IMR-90 (cell line): ENCODE measurements around the gene DSN1. TPM values are rescaled to one million over a fixed set of nuclear protein-coding genes. Genes with fewer than 3 reads are reported as not detected.

Experiments
- ATAC-seq: fragments of 200-7000 bp; cut with Tn5 transposase; 2 replicates; pipeline ENCODE4 v1.9.1; 2020; ENCODE audit warnings: low read depth, mild to moderate bottlenecking, moderate library complexity
- BruUV-seq: library from RNA; stranded (reverse); fragments of 400-500 nt; replicated peaks from 2 replicates; lab custom pipeline; 2021; lab: Mats Ljungman, UMichigan
- CTCF ChIA-PET: fragments of 300-600 bp; formaldehyde crosslinking; extraction: SDS; loops from one replicate; lab custom pipeline; 2021; ENCODE audit warnings: antibody characterized with exemption; lab: Yijun Ruan, JAX
- POLR2A ChIA-PET: fragments of 300-600 bp; sonication (Branson Sonifier 250); formaldehyde crosslinking; loops from one replicate; lab custom pipeline; 2022; ENCODE audit warnings: antibody characterized with exemption; ENCODE audit not compliant: unreplicated experiment; lab: Charles Lee
- DNase-seq: peaks from one replicate; pipeline ENCODE4 v3.0.0; 2013
- H2AFZ ChIP-seq: replicated peaks from 2 replicates; pipeline ENCODE3; 2013; ENCODE audit warnings: low read length, mild to moderate bottlenecking; ENCODE audit not compliant: poor library complexity
- H2AK5ac ChIP-seq: 2 replicates; pipeline ENCODE4 v1.6.1; 2013; ENCODE audit warnings: low read depth, low read length, inconsistent platforms
- H2AK9ac ChIP-seq: replicated peaks from 2 replicates; pipeline ENCODE3; 2013; ENCODE audit warnings: mild to moderate bottlenecking, low read depth, low read length, moderate library complexity; ENCODE audit not compliant: poor library complexity
- H2BK120ac ChIP-seq: 2 replicates; pipeline ENCODE4 v1.6.1; 2013; ENCODE audit warnings: low read depth, low read length, inconsistent platforms
- H2BK15ac ChIP-seq: 3 replicates; pipeline ENCODE4 v1.6.1; 2013; ENCODE audit warnings: low read depth, low read length, inconsistent platforms
- H2BK20ac ChIP-seq: 2 replicates; pipeline ENCODE4 v1.6.1; 2013; ENCODE audit warnings: low read depth, mild to moderate bottlenecking, inconsistent platforms, low read length, moderate library complexity
- H2BK5ac ChIP-seq: 2 replicates; pipeline ENCODE4 v1.6.1; 2013; ENCODE audit warnings: mild to moderate bottlenecking, low read depth, low read length, inconsistent platforms; ENCODE audit not compliant: poor library complexity, severe bottlenecking
- H3K14ac ChIP-seq: replicated peaks from 2 replicates; pipeline ENCODE4 v1.6.1; 2013; ENCODE audit warnings: low read depth, low read length, inconsistent platforms
- H3K18ac ChIP-seq: 2 replicates; pipeline ENCODE4 v1.6.1; 2013; ENCODE audit warnings: low read depth, low read length, control low read depth
- H3K23ac ChIP-seq: 2 replicates; pipeline ENCODE4 v1.6.1; 2013; ENCODE audit warnings: low read depth, low read length, inconsistent platforms
- H3K27ac ChIP-seq: 2 replicates; pipeline ENCODE4 v1.5.1; 2013; ENCODE audit warnings: mild to moderate bottlenecking, control low read depth, low read length; ENCODE audit not compliant: insufficient read depth
- H3K27me3 ChIP-seq: 2 replicates; pipeline ENCODE4 v1.6.1; 2013; ENCODE audit warnings: low read length; ENCODE audit not compliant: control insufficient read depth, insufficient read depth
- H3K36me3 ChIP-seq: 2 replicates; pipeline ENCODE4 v1.6.1; 2013; ENCODE audit warnings: low read length, mixed read lengths; ENCODE audit not compliant: control insufficient read depth, insufficient read depth
- H3K4ac ChIP-seq: 2 replicates; pipeline ENCODE4 v1.6.1; 2013; ENCODE audit warnings: low read depth, low read length, inconsistent platforms
- H3K4me1 ChIP-seq: 2 replicates; pipeline ENCODE4 v1.6.1; 2013; ENCODE audit warnings: low read length, mixed read lengths; ENCODE audit not compliant: control insufficient read depth, insufficient read depth
- H3K4me2 ChIP-seq: 2 replicates; pipeline ENCODE4 v1.6.1; 2013; ENCODE audit warnings: low read depth, mild to moderate bottlenecking, control low read depth, low read length, moderate library complexity
- H3K4me3 ChIP-seq: 2 replicates; pipeline ENCODE4 v1.5.1; 2013; ENCODE audit warnings: low read depth, mild to moderate bottlenecking, control low read depth, low read length, moderate library complexity; ENCODE audit not compliant: insufficient read depth
- H3K56ac ChIP-seq: 2 replicates; pipeline ENCODE4 v1.6.1; 2013; ENCODE audit warnings: low read length, inconsistent platforms; ENCODE audit not compliant: insufficient read depth; ENCODE audit errors: extremely low read depth
- H3K79me1 ChIP-seq, 2 experiments: 2 replicates each; pipeline ENCODE4 v1.6.1; 2013; ENCODE audit warnings: low read length in 2 of 2, inconsistent platforms in 1 of 2, low read depth in 1 of 2
- H3K9ac ChIP-seq: 2 replicates; pipeline ENCODE4 v1.6.1; 2013; ENCODE audit warnings: low read depth, low read length, control low read depth
- H3K9me1 ChIP-seq: 2 replicates; pipeline ENCODE4 v1.6.1; 2013; ENCODE audit warnings: low read length, inconsistent platforms; ENCODE audit not compliant: insufficient read depth
- H3K9me3 ChIP-seq: 2 replicates; pipeline ENCODE4 v1.6.1; 2013; ENCODE audit warnings: low read length; ENCODE audit not compliant: control insufficient read depth, insufficient read depth
- H4K20me1 ChIP-seq: 2 replicates; pipeline ENCODE4 v1.6.1; 2013; ENCODE audit warnings: low read length, inconsistent platforms; ENCODE audit not compliant: insufficient read depth
- H4K5ac ChIP-seq: 2 replicates; pipeline ENCODE4 v1.6.1; 2013; ENCODE audit warnings: mild to moderate bottlenecking, low read depth, low read length, control low read depth
- H4K8ac ChIP-seq, 2 experiments: 2 replicates each; pipeline ENCODE4 v1.6.1; 2013; ENCODE audit warnings: low read depth in 2 of 2, low read length in 2 of 2, control low read depth in 1 of 2, inconsistent platforms in 1 of 2
- H4K91ac ChIP-seq: 2 replicates; pipeline ENCODE4 v1.6.1; 2013; ENCODE audit warnings: low read depth, low read length, inconsistent platforms; ENCODE audit not compliant: insufficient read depth
- BHLHE40 ChIP-seq: fragments of 150-350 bp; IDR thresholded peaks from 2 replicates; pipeline ENCODE4 v1.6.1; 2016; ENCODE audit warnings: mild to moderate bottlenecking, low read depth, low read length
- CEBPB ChIP-seq: IDR thresholded peaks from 2 replicates; pipeline ENCODE4 v1.6.1; 2012; ENCODE audit warnings: low read depth, low read length, improper control_type of control experiment
- CHD1 ChIP-seq: IDR thresholded peaks from 2 replicates; pipeline ENCODE4 v1.6.1; 2012; ENCODE audit warnings: low read depth, low read length, improper control_type of control experiment
- FOS ChIP-seq: fragments of 150-350 bp; IDR thresholded peaks from 2 replicates; pipeline ENCODE4 v1.6.1; 2016; ENCODE audit warnings: low read depth, low read length
- MAFK ChIP-seq: IDR thresholded peaks from 2 replicates; pipeline ENCODE4 v1.6.1; 2012; ENCODE audit warnings: low read depth, low read length, improper control_type of control experiment
- MXI1 ChIP-seq: IDR thresholded peaks from 2 replicates; pipeline ENCODE4 v1.6.1; 2012; ENCODE audit warnings: low read depth, mild to moderate bottlenecking, low read length, moderate library complexity, borderline replicate concordance
- NFE2L2 ChIP-seq: fragments of 150-350 bp; IDR thresholded peaks from 2 replicates; pipeline ENCODE4 v1.6.1; 2016; ENCODE audit warnings: low read depth, mild to moderate bottlenecking, low read length
- POLR2A ChIP-seq: IDR thresholded peaks from 2 replicates; pipeline ENCODE4 v1.6.1; 2012; ENCODE audit warnings: mild to moderate bottlenecking, low read depth, low read length
- RAD21 ChIP-seq: IDR thresholded peaks from 2 replicates; pipeline ENCODE4 v1.6.1; 2012; ENCODE audit warnings: low read length, improper control_type of control experiment
- RCOR1 ChIP-seq: IDR thresholded peaks from 2 replicates; pipeline ENCODE4 v1.6.1; 2012; ENCODE audit warnings: mild to moderate bottlenecking, low read length, improper control_type of control experiment; ENCODE audit not compliant: insufficient replicate concordance
- RFX5 ChIP-seq: IDR thresholded peaks from 2 replicates; pipeline ENCODE4 v1.8.0; 2012; ENCODE audit warnings: low read depth, mild to moderate bottlenecking, low read length, moderate library complexity
- SMC3 ChIP-seq: fragments of 150-350 bp; IDR thresholded peaks from 2 replicates; pipeline ENCODE4 v1.6.1; 2016; ENCODE audit warnings: low read depth, mild to moderate bottlenecking, antibody characterized with exemption, low read length, moderate library complexity
- WGBS, 2 experiments: methylation state at CpG; one replicate each; pipeline versions ENCODE4 v1.1.5 to v1.1.7; 2013; ENCODE audit warnings: missing lambda C conversion rate in 2 of 2; ENCODE audit not compliant: insufficient read length in 1 of 2; ENCODE audit errors: extremely low coverage in 2 of 2; 5-methylcytosine and 5-hydroxymethylcytosine counted together
- dilution Hi-C: fragments of 300-500 bp; cut with HindIII; formaldehyde crosslinking; loops from one replicate; pipeline ENCODE4 v1.14.3; 2018; ENCODE audit warnings: low sequenced_read_pairs; ENCODE audit not compliant: unreplicated experiment
- in situ Hi-C: fragments of 300-500 bp; cut with MboI; formaldehyde crosslinking; loops from 3 replicates; pipeline ENCODE4 v1.14.3; 2019; ENCODE audit warnings: low sequenced_read_pairs, inconsistent platforms, mixed read lengths
- intact Hi-C: fragments of 100-400 bp; cut with micrococcal nuclease; formaldehyde crosslinking; loops from 2 replicates; pipeline ENCODE4 v1.10.0; 2022
- polyA plus RNA-seq, 3 experiments: library from polyadenylated mRNA; depleted of rRNA; stranded (reverse); fragments of >200 nt; gene quantifications; 2 replicates each; pipeline ENCODE4 v1.2.3, GENCODE V29; 2012; ENCODE audit warnings: low replicate concordance in 1 of 3
- total RNA-seq: library from RNA; depleted of rRNA; stranded (reverse); fragments of >200 nt; gene quantifications from 2 replicates; pipeline ENCODE4 v1.2.3, GENCODE V29; 2012
- TF ChIP-seq, protein P1 (sequence below): fragments of 150-350 bp; IDR thresholded peaks from 2 replicates; pipeline ENCODE4 v1.6.1; 2017; ENCODE audit warnings: mild to moderate bottlenecking, antibody characterized with exemption, low read length, low read depth

DSN1 gene
- total and polyA plus RNA-seq, 2 of the 4 experiments (the other 2 are of a cell fraction) = 10.5 to 16.3 TPM

DNA sequence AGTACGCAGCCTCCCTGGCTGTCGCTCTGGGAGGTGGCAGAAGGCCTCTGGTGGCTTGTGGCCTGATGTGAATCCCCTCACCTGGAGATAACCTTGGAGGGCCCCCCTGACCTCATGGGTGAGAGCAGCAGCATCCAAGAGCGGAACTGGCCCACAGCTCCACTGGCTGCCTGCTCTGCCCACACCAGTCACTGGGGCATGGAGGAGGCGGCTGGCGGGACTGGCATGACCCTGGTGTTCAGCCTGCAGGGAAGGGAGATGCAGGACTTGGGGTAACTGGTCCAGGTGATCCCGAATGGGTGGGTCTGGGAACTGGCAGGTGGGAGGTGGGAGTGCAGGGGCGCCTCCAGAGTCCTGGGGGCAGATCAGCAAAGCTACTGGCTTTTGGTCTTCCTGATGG lies 10.6 kb upstream of the DSN1 start:
- ATAC-seq (no peak), DNase-seq (no peak)
- Histone ChIP-seq H2AK9ac (no peak overlapping the region), H3K4me2 (no peak overlapping the region), H2AFZ (no peak overlapping the region), H3K79me1 (peaks cover 36 to 61% of the 10 kb centered on the region in 2 experiments), H4K91ac (no peak overlapping the region), H2AK5ac (no peak overlapping the region), H3K27ac (no peak overlapping the region), H4K5ac (no peak overlapping the region), H3K9ac (no peak overlapping the region), H2BK20ac (no peak overlapping the region), H2BK5ac (no peak overlapping the region), H3K23ac (no peak overlapping the region), H3K9me3 (no peaks in the 10 kb centered on the region), H4K8ac (no peak overlapping the region), H2BK120ac (no peak overlapping the region), H3K4ac (no peak overlapping the region), H3K56ac (no peak overlapping the region), H4K20me1 (peaks cover 36% of the 10 kb centered on the region), H3K18ac (no peak overlapping the region), H3K4me1 (peaks cover 14% of the 10 kb centered on the region), H3K9me1 (peaks cover 28% of the 10 kb centered on the region), H3K36me3 (peaks cover 29% of the 10 kb centered on the region), H3K4me3 (no peak overlapping the region), H3K27me3 (no peaks in the 10 kb centered on the region), H2BK15ac (no peak overlapping the region), H3K14ac (no peak overlapping the region)
- WGBS, 2 experiments = 100% methylated on average over 2 of the region's 7 CpGs; no CpG with 5 or more reads in 1 of the 2 experiments
- in situ Hi-C loops = no loop called here
- TF ChIP-seq RAD21 (no peak), RFX5 (no peak), RCOR1 (no peak), POLR2A (no peak), BHLHE40 (no peak), NFE2L2 (no peak), FOS (no peak), MAFK (no peak), CHD1 (no peak), MXI1 (no peak), CEBPB (no peak), SMC3 (no peak)
- TF ChIP-seq, protein P1, sequence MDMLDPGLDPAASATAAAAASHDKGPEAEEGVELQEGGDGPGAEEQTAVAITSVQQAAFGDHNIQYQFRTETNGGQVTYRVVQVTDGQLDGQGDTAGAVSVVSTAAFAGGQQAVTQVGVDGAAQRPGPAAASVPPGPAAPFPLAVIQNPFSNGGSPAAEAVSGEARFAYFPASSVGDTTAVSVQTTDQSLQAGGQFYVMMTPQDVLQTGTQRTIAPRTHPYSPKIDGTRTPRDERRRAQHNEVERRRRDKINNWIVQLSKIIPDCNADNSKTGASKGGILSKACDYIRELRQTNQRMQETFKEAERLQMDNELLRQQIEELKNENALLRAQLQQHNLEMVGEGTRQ = no peak
- intact Hi-C loops = no loop called here
- CTCF ChIA-PET = no interaction called here
- dilution Hi-C loops = no loop called here
- POLR2A ChIA-PET = no interaction called here
- BruUV-seq = no TSS peak
